Measurements from ENCODE around the gene CEACAM19.
"Not testable (repeated sequence)": the region's sequence is repeated elsewhere in the genome, so short reads cannot be mapped to it uniquely, and the experiment has no call there.

Gene CEACAM19

DNA sequence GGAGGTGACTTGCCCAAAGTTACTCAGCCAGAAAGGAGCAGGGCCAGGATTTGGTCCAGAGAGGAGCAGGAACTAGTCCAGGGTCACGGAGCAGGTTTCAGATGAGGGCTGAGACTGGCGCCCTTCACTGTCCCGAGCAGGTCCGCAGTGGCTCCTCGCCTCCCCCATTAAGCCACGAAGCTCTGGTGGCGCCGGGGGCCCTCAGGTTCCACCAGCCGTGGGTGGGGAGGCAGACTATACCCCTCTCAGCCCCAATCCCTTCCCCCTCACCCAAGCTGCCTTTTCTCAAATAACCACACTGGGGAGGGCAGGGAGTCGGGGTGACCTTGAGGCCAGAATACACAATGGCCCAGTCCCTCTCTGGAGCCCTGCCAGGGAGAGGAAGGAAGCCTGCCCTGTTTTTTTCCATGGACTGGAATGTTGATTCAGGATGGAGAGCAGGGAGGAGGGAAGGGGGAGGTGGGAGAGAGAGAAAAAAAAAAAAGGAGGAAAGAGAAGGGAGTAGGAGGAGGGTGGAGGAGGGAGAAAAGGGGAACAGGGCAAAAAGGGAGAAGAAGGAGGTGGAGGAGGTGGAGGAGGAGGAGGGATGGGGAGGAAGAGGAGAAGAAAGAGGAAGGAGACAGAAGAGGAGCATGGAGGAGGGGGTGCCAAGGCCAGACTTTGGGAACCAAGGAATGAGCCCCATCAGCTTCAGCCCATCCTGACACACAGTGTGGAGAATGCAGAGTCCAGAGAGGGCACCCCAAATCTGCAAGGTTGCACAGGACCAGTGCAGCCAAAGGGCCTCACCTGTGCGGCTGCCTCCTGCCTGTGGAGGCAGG, 47.4 kb downstream of the CEACAM19 start:
- Histone ChIP-seq H3K9me3 (ENCODE audit: control insufficient read depth, low read length) (no peaks in the 10 kb centered on the region), H3K79me2 (no peaks in the 10 kb centered on the region), H3K4me1 (peaks cover 28% of the 10 kb centered on the region), H3K9ac (no peak overlapping the region), H3K27me3 (ENCODE audit: control insufficient read depth, insufficient read depth, low read length) (no peaks in the 10 kb centered on the region), H3K27ac (peak overlapping the region; percentile 91), H3K36me3 (ENCODE audit: control insufficient read depth, insufficient read depth, low read length) (no peaks in the 10 kb centered on the region), H3K4me3 (ENCODE audit: low read depth, low read length) (peak overlapping the region; percentile 36), H2AFZ (peak overlapping the region; percentile 84), H3K4me2 (ENCODE audit: low read length) (peak overlapping the region; percentile 42)
- TF ChIP-seq, protein P1, sequence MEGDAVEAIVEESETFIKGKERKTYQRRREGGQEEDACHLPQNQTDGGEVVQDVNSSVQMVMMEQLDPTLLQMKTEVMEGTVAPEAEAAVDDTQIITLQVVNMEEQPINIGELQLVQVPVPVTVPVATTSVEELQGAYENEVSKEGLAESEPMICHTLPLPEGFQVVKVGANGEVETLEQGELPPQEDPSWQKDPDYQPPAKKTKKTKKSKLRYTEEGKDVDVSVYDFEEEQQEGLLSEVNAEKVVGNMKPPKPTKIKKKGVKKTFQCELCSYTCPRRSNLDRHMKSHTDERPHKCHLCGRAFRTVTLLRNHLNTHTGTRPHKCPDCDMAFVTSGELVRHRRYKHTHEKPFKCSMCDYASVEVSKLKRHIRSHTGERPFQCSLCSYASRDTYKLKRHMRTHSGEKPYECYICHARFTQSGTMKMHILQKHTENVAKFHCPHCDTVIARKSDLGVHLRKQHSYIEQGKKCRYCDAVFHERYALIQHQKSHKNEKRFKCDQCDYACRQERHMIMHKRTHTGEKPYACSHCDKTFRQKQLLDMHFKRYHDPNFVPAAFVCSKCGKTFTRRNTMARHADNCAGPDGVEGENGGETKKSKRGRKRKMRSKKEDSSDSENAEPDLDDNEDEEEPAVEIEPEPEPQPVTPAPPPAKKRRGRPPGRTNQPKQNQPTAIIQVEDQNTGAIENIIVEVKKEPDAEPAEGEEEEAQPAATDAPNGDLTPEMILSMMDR (IDR thresholded peaks at IDR 0.05): no peak

DNA sequence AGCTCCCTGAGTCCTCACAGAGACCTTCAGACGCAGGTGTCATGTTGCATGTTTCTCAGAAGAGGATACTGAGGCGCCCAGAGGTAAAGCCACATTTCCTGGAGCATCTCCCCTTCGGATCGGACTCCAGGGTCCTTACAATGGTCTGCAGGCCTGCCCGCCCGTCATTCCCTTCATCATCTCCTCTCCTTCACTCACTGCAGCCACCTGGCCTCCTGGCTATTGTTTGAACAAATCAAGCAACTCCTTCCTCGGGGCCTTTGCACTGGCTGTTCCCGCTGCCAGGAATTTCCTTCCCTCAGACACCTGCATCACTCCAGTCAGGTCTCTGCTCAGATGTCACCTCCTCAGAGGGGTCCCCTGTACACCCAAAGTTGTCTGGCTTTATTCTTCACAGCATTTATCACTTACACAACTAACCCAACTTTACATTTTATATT, 48.0 kb downstream of the CEACAM19 start:
- Histone ChIP-seq H3K79me2 (no peaks in the 10 kb centered on the region), H3K4me1 (peaks cover 31% of the 10 kb centered on the region), H3K27ac (peak overlapping the region; percentile 91), H2AFZ (peak overlapping the region; percentile 84), H3K27me3 (ENCODE audit: control insufficient read depth, insufficient read depth, low read length) (no peaks in the 10 kb centered on the region), H3K4me3 (ENCODE audit: low read depth, low read length) (peak overlapping the region; percentile 36), H3K9me3 (ENCODE audit: control insufficient read depth, low read length) (no peaks in the 10 kb centered on the region), H3K4me2 (ENCODE audit: low read length) (peak overlapping the region; percentile 42), H3K36me3 (ENCODE audit: control insufficient read depth, insufficient read depth, low read length) (no peaks in the 10 kb centered on the region), H3K9ac (no peak overlapping the region)
- TF ChIP-seq, protein P1 (IDR thresholded peaks at IDR 0.05): peak; percentile 9

DNA sequence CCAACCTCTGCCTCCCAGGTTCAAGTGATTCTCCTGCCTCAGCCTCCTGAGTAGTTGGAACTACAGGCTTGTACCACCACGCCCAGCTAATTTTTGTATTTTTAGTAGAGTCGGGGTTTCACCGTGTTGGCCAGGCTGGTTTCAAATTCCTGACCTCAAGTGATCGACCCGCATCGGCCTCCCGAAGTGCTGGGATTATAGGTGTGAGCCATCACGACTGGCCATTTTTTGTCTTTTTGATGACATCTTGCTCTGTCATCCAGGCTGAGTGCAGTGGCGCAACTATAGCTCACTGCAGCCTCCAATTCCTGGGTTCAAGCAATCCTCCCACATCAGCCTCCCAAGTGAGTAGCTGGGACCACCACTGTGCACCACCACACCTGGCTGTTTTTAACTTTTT, 49.1 kb downstream of the CEACAM19 start:
- Histone ChIP-seq H3K4me1 (peaks cover 37% of the 10 kb centered on the region), H3K27ac (peak overlapping the region; percentile 7), H2AFZ (peak overlapping the region; percentile 34)
- not testable (repeated sequence) for H3K9ac ChIP-seq; H3K4me2 ChIP-seq (ENCODE audit: low read length); H3K36me3 ChIP-seq (ENCODE audit: control insufficient read depth, insufficient read depth, low read length); H3K9me3 ChIP-seq (ENCODE audit: control insufficient read depth, low read length); H3K4me3 ChIP-seq (ENCODE audit: low read depth, low read length); H3K27me3 ChIP-seq (ENCODE audit: control insufficient read depth, insufficient read depth, low read length); H3K79me2 ChIP-seq

DNA sequence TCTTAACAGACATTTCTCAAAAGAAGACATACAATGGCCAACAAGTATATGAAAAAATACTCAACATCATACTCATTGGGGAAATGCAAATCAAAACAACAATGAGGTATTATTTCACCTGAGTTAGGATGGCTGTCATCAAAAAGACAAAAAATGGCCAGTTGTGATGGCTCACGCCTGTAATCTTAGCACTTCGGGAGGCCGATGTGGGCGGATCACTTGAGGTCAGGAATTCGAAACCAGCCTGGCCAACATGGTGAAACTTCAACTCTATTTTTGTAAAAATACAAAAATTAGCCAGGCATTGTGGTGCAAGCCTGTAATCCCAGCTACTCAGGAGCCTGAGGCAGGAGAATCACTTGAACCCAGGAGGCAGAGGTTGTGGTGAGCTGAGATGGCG, 49.7 kb downstream of the CEACAM19 start:
- Histone ChIP-seq H3K4me3 (ENCODE audit: low read depth, low read length) (no peak overlapping the region), H3K79me2 (no peaks in the 10 kb centered on the region), H2AFZ (peak overlapping the region; percentile 34), H3K27me3 (ENCODE audit: control insufficient read depth, insufficient read depth, low read length) (no peaks in the 10 kb centered on the region), H3K4me2 (ENCODE audit: low read length) (no peak overlapping the region), H3K9me3 (ENCODE audit: control insufficient read depth, low read length) (no peaks in the 10 kb centered on the region), H3K4me1 (peaks cover 37% of the 10 kb centered on the region), H3K36me3 (ENCODE audit: control insufficient read depth, insufficient read depth, low read length) (no peaks in the 10 kb centered on the region), H3K9ac (no peak overlapping the region), H3K27ac (peak overlapping the region; percentile 7)
- TF ChIP-seq, protein P1 (IDR thresholded peaks at IDR 0.05): no peak

DNA sequence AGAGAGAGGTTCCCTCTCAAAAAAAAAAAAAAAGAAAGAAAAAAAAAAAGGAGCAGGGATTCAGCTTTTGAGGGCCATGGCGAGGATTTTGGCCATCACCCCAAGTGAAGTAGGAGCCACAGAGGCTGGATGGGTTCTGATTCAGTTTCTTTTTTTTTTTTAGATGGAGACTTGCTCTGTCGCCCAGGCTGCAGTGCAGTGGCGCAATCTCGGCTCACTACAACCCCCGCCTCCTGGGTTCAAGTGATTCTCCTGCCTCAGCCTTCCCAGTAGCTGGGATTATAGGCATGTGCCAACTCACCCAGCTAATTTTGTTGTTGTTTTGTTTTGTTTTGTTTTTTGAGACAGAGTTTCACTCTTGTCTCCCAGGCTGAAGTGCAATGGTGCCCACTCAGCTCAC, 50.1 kb downstream of the CEACAM19 start:
- H3K4me1 ChIP-seq: peaks cover 37% of the 10 kb centered on the region
- H3K36me3 ChIP-seq (ENCODE audit: control insufficient read depth, insufficient read depth, low read length); H2AFZ ChIP-seq; H3K9ac ChIP-seq; H3K27me3 ChIP-seq (ENCODE audit: control insufficient read depth, insufficient read depth, low read length); H3K4me3 ChIP-seq (ENCODE audit: low read depth, low read length); H3K27ac ChIP-seq; H3K9me3 ChIP-seq (ENCODE audit: control insufficient read depth, low read length); H3K4me2 ChIP-seq (ENCODE audit: low read length); H3K79me2 ChIP-seq: not testable (repeated sequence)

Measured in parathyroid adenoma (tissue), 2 donors.